Measurements from ENCODE around the gene DLK1. TPM values are rescaled to one million over a fixed set of nuclear protein-coding genes. Genes with fewer than 3 reads are reported as not detected.

DLK1 gene
- total and polyA plus RNA-seq, 2 of the 4 experiments (the other 2 are of a cell fraction): under 0.01 to 0.07 TPM

DNA sequence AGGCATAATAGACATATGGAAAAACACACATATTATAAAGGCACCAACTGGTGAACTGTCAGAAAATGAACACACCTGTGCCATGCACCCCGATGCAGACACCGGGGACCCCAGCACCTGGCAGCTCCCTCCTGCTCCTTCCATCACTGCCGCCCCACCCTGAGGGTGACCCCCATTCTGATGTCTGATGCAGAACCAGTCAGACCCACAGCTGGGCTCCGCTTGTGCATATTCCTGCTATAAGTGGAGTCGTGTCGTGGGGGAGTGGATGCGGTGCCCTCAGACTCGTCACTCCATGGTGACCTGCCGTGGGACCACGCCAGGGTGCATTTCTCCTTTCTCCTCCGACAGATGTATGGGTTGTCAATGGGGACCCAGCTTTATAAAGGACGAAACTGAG lies 53.6 kb downstream of the DLK1 start:
- no peak overlapping the region for H2AFZ ChIP-seq (replicated peaks; ENCODE audit: low read length, poor library complexity)
- H4K8ac ChIP-seq (ENCODE audit: low read depth in 2 of 2, low read length in 2 of 2): no peak overlapping the region
- no peak overlapping the region for H2BK20ac ChIP-seq (ENCODE audit: low read depth, low read length)
- H3K27me3 ChIP-seq (ENCODE audit: control insufficient read depth, insufficient read depth, low read length): peaks cover 39% of the 10 kb centered on the region
- dilution Hi-C loops (cut with HindIII; ENCODE audit: low sequenced_read_pairs, unreplicated experiment) (no loop called here), in situ Hi-C loops (cut with MboI; ENCODE audit: low sequenced_read_pairs) (no loop called here), intact Hi-C loops (cut with micrococcal nuclease) (no loop called here)
- 88% methylated on average over 3 of the region's 12 CpGs; no CpG with 5 or more reads in 1 of the 2 experiments for WGBS, 2 experiments (ENCODE audit: extremely low coverage in 2 of 2, insufficient read length in 1 of 2)
- POLR2A ChIA-PET (ENCODE audit: unreplicated experiment): no interaction called here
- H4K91ac ChIP-seq (ENCODE audit: insufficient read depth, low read depth, low read length): no peak overlapping the region
- H3K4me2 ChIP-seq (ENCODE audit: low read depth, low read length): no peak overlapping the region
- H2BK120ac ChIP-seq (ENCODE audit: low read depth, low read length): no peak overlapping the region
- no peak overlapping the region for H2AK9ac ChIP-seq (replicated peaks; ENCODE audit: low read depth, low read length, poor library complexity)
- H3K79me1 ChIP-seq (ENCODE audit: low read depth in 1 of 2, low read length in 2 of 2): no peaks in the 10 kb centered on the region
- H2AK5ac ChIP-seq (ENCODE audit: low read depth, low read length): no peak overlapping the region
- peaks cover 8% of the 10 kb centered on the region; the same call in 1 of the 2 replicates for H3K4me1 ChIP-seq (ENCODE audit: control insufficient read depth, insufficient read depth, low read length)
- no peaks in the 10 kb centered on the region for H3K9me1 ChIP-seq (ENCODE audit: insufficient read depth, low read length)
- no peak overlapping the region for H3K4ac ChIP-seq (ENCODE audit: low read depth, low read length)
- H4K5ac ChIP-seq (ENCODE audit: low read depth, low read length): no peak overlapping the region
- H3K56ac ChIP-seq (ENCODE audit: extremely low read depth, insufficient read depth, low read length): no peak overlapping the region
- H3K18ac ChIP-seq (ENCODE audit: low read depth, low read length): no peak overlapping the region
- H2BK15ac ChIP-seq (ENCODE audit: low read depth, low read length): no peak overlapping the region
- H4K20me1 ChIP-seq (ENCODE audit: insufficient read depth, low read length): no peaks in the 10 kb centered on the region
- H3K9ac ChIP-seq (ENCODE audit: low read depth, low read length): no peak overlapping the region
- no peak overlapping the region for H2BK5ac ChIP-seq (ENCODE audit: low read depth, low read length, poor library complexity, severe bottlenecking)
- no peak for DNase-seq
- no peak overlapping the region for H3K4me3 ChIP-seq (ENCODE audit: insufficient read depth, low read depth, low read length)
- H3K14ac ChIP-seq (replicated peaks; ENCODE audit: low read depth, low read length): no peak overlapping the region
- no TSS peak for BruUV-seq (replicated peaks)
- H3K36me3 ChIP-seq (ENCODE audit: control insufficient read depth, insufficient read depth, low read length): no peaks in the 10 kb centered on the region
- H3K23ac ChIP-seq (ENCODE audit: low read depth, low read length): no peak overlapping the region
- H3K27ac ChIP-seq (ENCODE audit: insufficient read depth, low read length): no peak overlapping the region
- CTCF ChIA-PET: no interaction called here
- TF ChIP-seq RAD21 (IDR thresholded peaks at IDR 0.05; ENCODE audit: low read length) (no peak), BHLHE40 (IDR thresholded peaks at IDR 0.05; ENCODE audit: low read depth, low read length) (no peak), MAFK (IDR thresholded peaks at IDR 0.05; ENCODE audit: low read depth, low read length) (no peak), MAZ (IDR thresholded peaks at IDR 0.05; ENCODE audit: borderline replicate concordance, low read depth, low read length) (no peak), FOS (IDR thresholded peaks at IDR 0.05; ENCODE audit: low read depth, low read length) (no peak), USF2 (IDR thresholded peaks at IDR 0.05; ENCODE audit: low read depth, low read length) (no peak), RCOR1 (IDR thresholded peaks at IDR 0.05; ENCODE audit: insufficient replicate concordance, low read length) (no peak), NFE2L2 (IDR thresholded peaks at IDR 0.05; ENCODE audit: low read depth, low read length) (no peak), RFX5 (IDR thresholded peaks at IDR 0.05; ENCODE audit: low read depth, low read length) (no peak), CTCF (conservative IDR thresholded peaks at IDR 0.05; ENCODE audit: low read depth, low read length) (no peak), SMC3 (IDR thresholded peaks at IDR 0.05; ENCODE audit: low read depth, low read length) (no peak), POLR2A (IDR thresholded peaks at IDR 0.05; ENCODE audit: low read depth, low read length) (no peak), CHD1 (IDR thresholded peaks at IDR 0.05; ENCODE audit: low read depth, low read length) (no peak), MXI1 (IDR thresholded peaks at IDR 0.05; ENCODE audit: borderline replicate concordance, low read depth, low read length) (no peak)
- TF ChIP-seq, protein P1, sequence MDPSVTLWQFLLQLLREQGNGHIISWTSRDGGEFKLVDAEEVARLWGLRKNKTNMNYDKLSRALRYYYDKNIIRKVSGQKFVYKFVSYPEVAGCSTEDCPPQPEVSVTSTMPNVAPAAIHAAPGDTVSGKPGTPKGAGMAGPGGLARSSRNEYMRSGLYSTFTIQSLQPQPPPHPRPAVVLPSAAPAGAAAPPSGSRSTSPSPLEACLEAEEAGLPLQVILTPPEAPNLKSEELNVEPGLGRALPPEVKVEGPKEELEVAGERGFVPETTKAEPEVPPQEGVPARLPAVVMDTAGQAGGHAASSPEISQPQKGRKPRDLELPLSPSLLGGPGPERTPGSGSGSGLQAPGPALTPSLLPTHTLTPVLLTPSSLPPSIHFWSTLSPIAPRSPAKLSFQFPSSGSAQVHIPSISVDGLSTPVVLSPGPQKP (IDR thresholded peaks at IDR 0.05; ENCODE audit: borderline replicate concordance, low read depth, low read length): no peak
- no peak for ATAC-seq (ENCODE audit: low read depth)
- no peaks in the 10 kb centered on the region for H3K9me3 ChIP-seq (ENCODE audit: control insufficient read depth, insufficient read depth, low read length)
